GM12865 (cell line): ENCODE data around the gene SPATA6L.

Source experiments
- DNase-seq: peaks from one replicate; pipeline ENCODE4 v3.0.0; 2010; ENCODE audit warnings: low read depth
- H3K4me3 ChIP-seq: 2 replicates; pipeline ENCODE4 v1.5.1; 2011; ENCODE audit warnings: mild to moderate bottlenecking, low read depth, low read length, control low read depth
- CTCF ChIP-seq: IDR thresholded peaks from 2 replicates; pipeline ENCODE4 v1.5.1; 2011; ENCODE audit warnings: low read length, control low read depth, low read depth, inconsistent platforms; ENCODE audit not compliant: insufficient read depth; ENCODE audit errors: missing control alignments

The SPATA6L gene

GRCh38 chr9:4600368-4600767 lies 65.9 kb downstream of the SPATA6L start:
- no peak for TF ChIP-seq CTCF
- peak; percentile 46 for DNase-seq
- no peak overlapping the region for H3K4me3 ChIP-seq

- no peak overlapping the region for H3K4me3 ChIP-seq
- DNase-seq: peak; percentile 48
- TF ChIP-seq CTCF: no peak
Observed at GRCh38 chr9:4596165-4596922, 69.9 kb downstream of the SPATA6L start.

GRCh38 chr9:4594994-4595393 lies 71.3 kb downstream of the SPATA6L start:
- no peak for DNase-seq
- H3K4me3 ChIP-seq: no peak overlapping the region
- no peak for TF ChIP-seq CTCF

GRCh38 chr9:4594545-4594944 lies 71.7 kb downstream of the SPATA6L start:
- no peak for TF ChIP-seq CTCF
- no peak overlapping the region for H3K4me3 ChIP-seq
- no peak for DNase-seq

- TF ChIP-seq CTCF: no peak
- DNase-seq: no peak
- H3K4me3 ChIP-seq: no peak overlapping the region
Observed at GRCh38 chr9:4592886-4593285, 73.4 kb downstream of the SPATA6L start.

- no peak for DNase-seq
- H3K4me3 ChIP-seq: no peak overlapping the region
- no peak for TF ChIP-seq CTCF
Observed at GRCh38 chr9:4592295-4592694, 74.0 kb downstream of the SPATA6L start.

- DNase-seq: no peak
- no peak for TF ChIP-seq CTCF
- no peak overlapping the region for H3K4me3 ChIP-seq
Observed at GRCh38 chr9:4591123-4591500, 75.2 kb downstream of the SPATA6L start.
